HepG2 (cell line): ENCODE results near the gene SF3B5. TPM values are rescaled to one million over a fixed set of nuclear protein-coding genes. Genes with fewer than 3 reads are reported as not detected.

ENCODE experiments used
- ATAC-seq: fragments of 200-7000 bp; cut with Tn5 transposase; 3 replicates; pipeline ENCODE4 v1.9.1; 2020; ENCODE audit warnings: mild to moderate bottlenecking, moderate library complexity
- BruUV-seq: library from RNA; stranded (reverse); fragments of 400-500 nt; replicated peaks from 2 replicates; lab custom pipeline; 2021; lab: Mats Ljungman, UMichigan
- CTCF ChIA-PET: fragments of 300-600 bp; formaldehyde crosslinking; extraction: SDS; loops from one replicate; lab custom pipeline; 2021; ENCODE audit warnings: low total read pairs, inconsistent platforms, low intra/inter-chr PET ratio; lab: Yijun Ruan, JAX
- POLR2A ChIA-PET: fragments of 350-600 bp; sonication (Branson Sonifier 250); formaldehyde crosslinking; loops from one replicate; lab custom pipeline; 2020; ENCODE audit warnings: antibody characterized with exemption, inconsistent platforms; lab: Yijun Ruan, JAX
- DNase-seq: peaks from one replicate; pipeline ENCODE4 v3.0.0-alpha.2; 2015; ENCODE audit warnings: low spot score
- FAIRE-seq: peaks from 3 replicates; lab custom pipeline; 2011; peaks lifted over from hg19 to GRCh38; lab: Jason Lieb, UNC
- H2AFZ ChIP-seq: one replicate; pipeline ENCODE4 v1.6.1; 2011; ENCODE audit warnings: low read length, inconsistent platforms
- H3K27ac ChIP-seq: fragments of 300-600 bp; 3 replicates; pipeline ENCODE4 v1.8.0; 2011; ENCODE audit warnings: mixed run types, mild to moderate bottlenecking, mixed read lengths, low read length, inconsistent platforms; ENCODE audit not compliant: insufficient read depth; ENCODE audit errors: extremely low read length
- H3K27me3 ChIP-seq, 2 experiments: fragments of 200-600 bp in 1 of 2; 2 replicates in 1 of 2; 3 replicates in 1 of 2; pipeline versions ENCODE4 v1.6.0 to v1.8.0; 2011; ENCODE audit warnings: low read length in 2 of 2, mild to moderate bottlenecking in 2 of 2, moderate library complexity in 2 of 2, inconsistent platforms in 1 of 2; ENCODE audit not compliant: insufficient read depth in 2 of 2, control insufficient read depth in 1 of 2
- H3K36me3 ChIP-seq, 2 experiments: fragments of 200-600 bp in 1 of 2; replicated peaks in 1 of 2; 2 replicates in 1 of 2; 3 replicates in 1 of 2; pipeline versions ENCODE4 v1.5.1 to v1.8.0; 2011; ENCODE audit warnings: low read length in 2 of 2, inconsistent platforms in 1 of 2; ENCODE audit not compliant: insufficient read depth in 2 of 2, control insufficient read depth in 1 of 2
- H3K4me1 ChIP-seq: 2 replicates; pipeline ENCODE4 v1.5.1; 2012; ENCODE audit warnings: low read length, inconsistent platforms; ENCODE audit not compliant: insufficient read depth
- H3K4me2 ChIP-seq: 2 replicates; pipeline ENCODE4 v1.6.0; 2011; ENCODE audit warnings: low read depth, low read length, inconsistent platforms
- H3K4me3 ChIP-seq, 3 experiments: fragments of 200-600 bp in 1 of 3; sonication (generic), shearing (Covaris generic) in 1 of 3; replicated peaks in 1 of 3; 2 replicates each; pipeline ENCODE4 v1.5.1; 2011 to 2016; ENCODE audit warnings: low read length in 3 of 3, inconsistent platforms in 2 of 3, low read depth in 2 of 3, mild to moderate bottlenecking in 2 of 3, control low read depth in 1 of 3, mixed read lengths in 1 of 3; ENCODE audit not compliant: insufficient read depth in 1 of 3
- H3K79me2 ChIP-seq: one replicate; pipeline ENCODE4 v1.6.1; 2011; ENCODE audit warnings: low read length, inconsistent platforms; ENCODE audit not compliant: insufficient read depth
- H3K9ac ChIP-seq: 2 replicates; pipeline ENCODE4 v1.6.0; 2011; ENCODE audit warnings: mild to moderate bottlenecking, low read depth, low read length, inconsistent platforms; ENCODE audit not compliant: insufficient read depth
- H3K9me3 ChIP-seq: 2 replicates; pipeline ENCODE4 v1.5.1; 2012; ENCODE audit warnings: mild to moderate bottlenecking, low read length
- H4K20me1 ChIP-seq: 2 replicates; pipeline ENCODE4 v1.6.0; 2011; ENCODE audit warnings: inconsistent platforms, mild to moderate bottlenecking, low read length, moderate library complexity; ENCODE audit not compliant: insufficient read depth
- ATF4 ChIP-seq, 2 experiments: fragments of 450-650 bp in 1 of 2; sonication (generic) in 1 of 2; formaldehyde crosslinking; IDR thresholded peaks; 2 replicates each; pipeline versions ENCODE4 v1.5.0 to v1.8.0; 2020 to 2022; ENCODE audit warnings: mild to moderate bottlenecking in 1 of 2, missing genetic modification reagents in 1 of 2
- CEBPG ChIP-seq: IDR thresholded peaks from 2 replicates; pipeline ENCODE4 v1.6.1; 2016
- CHD2 ChIP-seq: IDR thresholded peaks from 2 replicates; pipeline ENCODE4 v1.6.1; 2011; ENCODE audit warnings: low read depth, low read length, improper control_type of control experiment
- ETV5 ChIP-seq: IDR thresholded peaks from 2 replicates; pipeline ENCODE4 v1.6.1; 2018; ENCODE audit warnings: missing biosample characterization, missing genetic modification reagents, inconsistent platforms, borderline replicate concordance
- HNRNPK ChIP-seq: fragments of 200-400 bp; formaldehyde crosslinking; IDR thresholded peaks from 2 replicates; pipeline ENCODE4 v1.6.1; 2018; ENCODE audit warnings: low read length, low read depth, moderate library complexity, mild to moderate bottlenecking; ENCODE audit not compliant: poor library complexity, severe bottlenecking
- NCOR1 ChIP-seq: fragments of 200-600 bp; sonication (generic); IDR thresholded peaks from 2 replicates; pipeline ENCODE4 v1.7.0; 2017; ENCODE audit warnings: antibody characterized with exemption, low read length, borderline replicate concordance
- POLR2A ChIP-seq, 2 experiments: IDR thresholded peaks; 2 replicates each; pipeline ENCODE4 v1.6.1; 2011; ENCODE audit warnings: low read depth in 2 of 2, low read length in 2 of 2, mild to moderate bottlenecking in 1 of 2, moderate library complexity in 1 of 2; ENCODE audit not compliant: insufficient read depth in 1 of 2
- SP1 ChIP-seq, 2 experiments: fragments of 450-650 bp in 1 of 2; sonication (generic) in 1 of 2; formaldehyde crosslinking in 1 of 2; IDR thresholded peaks; 2 replicates each; pipeline versions ENCODE4 v1.4.0 to v1.6.1; 2016 to 2020; ENCODE audit warnings: missing genetic modification reagents in 1 of 2
- SP2 ChIP-seq: sonication (generic); formaldehyde crosslinking; IDR thresholded peaks from 2 replicates; pipeline ENCODE4 v1.5.1; 2020; ENCODE audit warnings: mild to moderate bottlenecking, missing genetic modification reagents
- SRSF9 ChIP-seq: fragments of 200-400 bp; formaldehyde crosslinking; IDR thresholded peaks from 2 replicates; pipeline ENCODE4 v1.6.1; 2018; ENCODE audit warnings: borderline replicate concordance, mild to moderate bottlenecking, low read depth, low read length; ENCODE audit not compliant: insufficient read depth, poor library complexity, severe bottlenecking
- U2AF1 ChIP-seq: fragments of 200-400 bp; formaldehyde crosslinking; optimal IDR thresholded peaks from 2 replicates; pipeline ENCODE3; 2017; ENCODE audit warnings: mild to moderate bottlenecking, low read depth, low read length
- ZBTB44 ChIP-seq: sonication (generic); formaldehyde crosslinking; IDR thresholded peaks from 2 replicates; pipeline ENCODE4 v1.4.0; 2020; ENCODE audit warnings: missing genetic modification reagents
- ZFX ChIP-seq: sonication (generic); formaldehyde crosslinking; IDR thresholded peaks from 2 replicates; pipeline ENCODE4 v1.4.0; 2020; ENCODE audit warnings: mild to moderate bottlenecking, low read depth, missing genetic modification reagents, moderate library complexity
- WGBS: methylation state at CpG from one replicate; pipeline ENCODE4 v1.1.6; 2017; ENCODE audit warnings: low lambda C conversion rate; 5-methylcytosine and 5-hydroxymethylcytosine counted together
- in situ Hi-C: cut with HindIII; loops from 2 replicates; pipeline ENCODE4 v1.10.0; 2017; ENCODE audit warnings: low pct_unique_long_range_greater_than_20kb; ENCODE audit not compliant: extremely low pct_ligation_motif_present
- intact Hi-C: fragments of 100-400 bp; cut with micrococcal nuclease; formaldehyde crosslinking; loops from one replicate; pipeline ENCODE4 v1.10.0; 2022; ENCODE audit not compliant: unreplicated experiment
- polyA plus RNA-seq, 8 experiments: library from polyadenylated mRNA; depleted of rRNA in 3 of 8; stranded (reverse) in 7 of 8; unstranded in 1 of 8; fragments of >200 nt; fragmentation: Illumina TruSeq in 4 of 8; extraction: Trizol in 4 of 8; gene quantifications; 2 replicates each; pipeline versions ENCODE4 v1.2.1 to v1.2.3, GENCODE V29; 2011 to 2016; ENCODE audit warnings: low read depth in 4 of 8, missing spikeins in 1 of 8, mixed read lengths in 1 of 8; ENCODE audit not compliant: insufficient read depth in 1 of 8
- total RNA-seq, 5 experiments: library from RNA; depleted of rRNA; stranded (reverse); fragments of >200 nt; fragmentation: Illumina TruSeq; extraction: Trizol; gene quantifications; 2 replicates each; pipeline ENCODE4 v1.2.3, GENCODE V29; 2016; ENCODE audit warnings: low read depth in 1 of 5

Gene SF3B5
- total and polyA plus RNA-seq, 2 of the 13 experiments (the other 11 are each of a cell fraction or from before 2014, with no cell fraction given) = 263 to 292 TPM

DNA sequence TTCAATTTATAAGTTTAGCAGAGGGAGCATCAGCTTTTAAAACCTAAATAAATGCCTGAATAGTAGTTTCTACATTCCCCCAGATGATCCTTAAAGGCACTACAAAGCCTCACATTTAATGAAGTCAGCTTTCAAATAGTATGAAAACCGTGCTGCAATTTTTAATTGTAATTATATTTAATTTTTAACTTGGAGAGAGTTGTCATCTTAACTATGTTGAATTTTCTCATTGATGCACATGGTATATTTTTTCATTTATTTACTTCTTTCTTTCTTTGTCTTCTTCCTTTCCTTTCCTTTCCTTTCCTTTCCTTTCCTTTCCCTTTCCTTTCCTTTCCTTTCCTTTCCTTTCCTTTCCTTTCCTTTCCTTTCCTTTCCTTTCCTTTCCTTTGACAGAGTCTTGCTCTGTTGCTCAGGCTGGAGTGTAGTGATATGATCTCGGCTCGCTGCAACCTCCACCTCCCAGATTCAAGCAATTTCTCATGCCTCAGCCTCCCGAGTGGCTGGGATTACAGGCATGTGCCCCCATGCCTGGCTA lies 7.7 kb upstream of the SF3B5 start:
- H3K9me3 ChIP-seq = no peaks in the 10 kb centered on the region
- H3K27me3 ChIP-seq = no peaks in the 10 kb centered on the region
- peaks cover 11% of the 10 kb centered on the region for H3K4me1 ChIP-seq
- H3K27ac ChIP-seq = no peak overlapping the region
- H3K4me2 ChIP-seq = no peak overlapping the region
- no peak for DNase-seq
- H3K36me3 ChIP-seq = no peaks in the 10 kb centered on the region
- no peak for FAIRE-seq
- H3K4me3 ChIP-seq = no peak overlapping the region
- ATAC-seq = no peak
- ChIA-PET CTCF (interaction anchor here (1.3 kb wide), 1 partner anchor 113 kb away, joined by 3 read pairs; no protein-coding TSS in a partner anchor), POLR2A (interaction anchor here (0.7 kb wide), 1 partner anchor 91 kb away, joined by 3 read pairs; no protein-coding TSS in a partner anchor)
- no peaks in the 10 kb centered on the region for H4K20me1 ChIP-seq
- no peaks in the 10 kb centered on the region for H3K79me2 ChIP-seq
- in situ Hi-C loops (loop anchor here (25.0 kb wide), 1 partner anchor 1109 kb away; no protein-coding TSS in a partner anchor), intact Hi-C loops (no loop called here)
- BruUV-seq = no TSS peak
- 42% methylated on average over 4 of the region's 4 CpGs for WGBS
- no peak overlapping the region for H3K9ac ChIP-seq
- H2AFZ ChIP-seq = no peak overlapping the region
- TF ChIP-seq HNRNPK (peak; percentile 37), SP2 (CRISPR knock-in tag) (no peak), SRSF9 (peak; percentile 100)

DNA sequence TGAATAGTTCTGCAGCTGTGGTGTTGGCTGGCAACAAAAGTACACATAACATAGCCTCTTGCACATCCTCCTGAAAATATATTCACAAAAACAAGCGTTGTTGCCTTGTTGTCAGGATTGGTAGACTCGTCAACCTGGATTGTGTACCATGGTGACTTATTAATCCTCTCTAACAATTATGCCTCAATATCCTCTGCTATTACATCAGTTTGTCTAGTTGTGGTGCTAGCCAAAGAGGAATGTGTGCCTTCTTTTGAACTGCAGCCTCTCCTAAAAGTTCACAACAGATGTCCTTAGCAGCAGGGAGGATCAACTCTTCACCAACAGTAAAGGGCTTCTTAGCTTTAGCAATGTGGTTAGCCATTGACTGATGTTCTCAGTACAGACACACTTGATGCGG lies 3.6 kb upstream of the SF3B5 start:
- in situ Hi-C loops = loop anchor here (5.0 kb wide), 1 partner anchor 118 kb away; no protein-coding TSS in a partner anchor
- BruUV-seq = no TSS peak
- H3K4me3 ChIP-seq = no peak overlapping the region
- CTCF ChIA-PET = no interaction called here
- intact Hi-C loops = no loop called here
- no peaks in the 10 kb centered on the region for H3K36me3 ChIP-seq
- no peaks in the 10 kb centered on the region for H4K20me1 ChIP-seq
- peaks cover 13% of the 10 kb centered on the region for H3K79me2 ChIP-seq
- no peaks in the 10 kb centered on the region; a peak in 1 of 5 replicates for H3K27me3 ChIP-seq
- FAIRE-seq (no peak), DNase-seq (no peak), ATAC-seq (no peak)
- H3K9ac ChIP-seq = no peak overlapping the region
- H3K4me1 ChIP-seq = peaks cover 24% of the 10 kb centered on the region
- H3K9me3 ChIP-seq = no peaks in the 10 kb centered on the region
- peak overlapping the region; percentile 74 for H2AFZ ChIP-seq
- peak overlapping the region; percentile 58 for H3K4me2 ChIP-seq
- no peak overlapping the region for H3K27ac ChIP-seq
- POLR2A ChIA-PET = no interaction called here
- 37% methylated on average over 3 of the region's 3 CpGs for WGBS
- TF ChIP-seq NCOR1 = no peak
- TF ChIP-seq ZBTB44 = no peak
- no peak for TF ChIP-seq ZFX (CRISPR knock-in tag)
- no peak for TF ChIP-seq SP1 (IDR thresholded peaks at IDR 0.05)
- no peak for TF ChIP-seq SP1 (CRISPR knock-in tag; IDR thresholded peaks at IDR 0.05)
- TF ChIP-seq POLR2A (IDR thresholded peaks at IDR 0.05; ENCODE audit: insufficient read depth in 1 of 2, low read depth in 2 of 2, low read length in 2 of 2) = no peak
- TF ChIP-seq CHD2 = no peak
- TF ChIP-seq U2AF1 = no peak
- peak in 1 of 2 experiments; percentile 94; a peak in 2 of 4 replicates for TF ChIP-seq ATF4 (CRISPR knock-in tag; IDR thresholded peaks at IDR 0.05)
- TF ChIP-seq CEBPG (CRISPR knock-in tag) = peak; percentile 23; the same call in 1 of the 2 replicates
- TF ChIP-seq ETV5 (CRISPR knock-in tag) = no peak
